GM12864 (cell line): ENCODE results near the gene DISC1.

Source experiments
- DNase-seq: peaks from one replicate; pipeline ENCODE4 v3.0.0-alpha.2; 2011; ENCODE audit warnings: low read depth
- H3K4me3 ChIP-seq: 2 replicates; pipeline ENCODE4 v1.5.1; 2011; ENCODE audit warnings: mild to moderate bottlenecking, low read depth, low read length, control low read depth
- TF ChIP-seq, protein P1 (sequence below): IDR thresholded peaks from 2 replicates; pipeline ENCODE4 v1.5.1; 2011; ENCODE audit warnings: low read depth, mild to moderate bottlenecking, moderate library complexity, low read length, control low read depth, inconsistent platforms; ENCODE audit errors: missing control alignments

Gene DISC1

DNA sequence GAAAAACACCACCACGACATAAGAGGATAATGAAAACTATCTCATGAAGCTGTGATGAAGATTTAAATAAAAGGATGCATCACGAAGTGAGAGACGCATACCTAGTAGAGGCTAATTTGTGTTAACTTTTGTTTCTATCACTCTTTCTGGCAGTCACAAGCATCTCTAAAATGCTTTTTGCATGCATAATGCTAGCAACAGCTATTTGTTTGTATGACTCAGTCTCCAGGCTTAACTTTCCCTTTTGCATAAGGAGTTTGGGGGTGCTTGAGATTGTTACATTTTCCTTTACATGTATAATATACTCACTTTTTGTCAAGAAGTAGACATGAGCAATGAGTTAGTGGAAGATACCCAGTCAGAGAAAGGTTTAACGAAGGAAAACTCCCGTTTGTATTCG, 385.4 kb downstream of the DISC1 start:
- no peak for DNase-seq
- TF ChIP-seq, protein P1, sequence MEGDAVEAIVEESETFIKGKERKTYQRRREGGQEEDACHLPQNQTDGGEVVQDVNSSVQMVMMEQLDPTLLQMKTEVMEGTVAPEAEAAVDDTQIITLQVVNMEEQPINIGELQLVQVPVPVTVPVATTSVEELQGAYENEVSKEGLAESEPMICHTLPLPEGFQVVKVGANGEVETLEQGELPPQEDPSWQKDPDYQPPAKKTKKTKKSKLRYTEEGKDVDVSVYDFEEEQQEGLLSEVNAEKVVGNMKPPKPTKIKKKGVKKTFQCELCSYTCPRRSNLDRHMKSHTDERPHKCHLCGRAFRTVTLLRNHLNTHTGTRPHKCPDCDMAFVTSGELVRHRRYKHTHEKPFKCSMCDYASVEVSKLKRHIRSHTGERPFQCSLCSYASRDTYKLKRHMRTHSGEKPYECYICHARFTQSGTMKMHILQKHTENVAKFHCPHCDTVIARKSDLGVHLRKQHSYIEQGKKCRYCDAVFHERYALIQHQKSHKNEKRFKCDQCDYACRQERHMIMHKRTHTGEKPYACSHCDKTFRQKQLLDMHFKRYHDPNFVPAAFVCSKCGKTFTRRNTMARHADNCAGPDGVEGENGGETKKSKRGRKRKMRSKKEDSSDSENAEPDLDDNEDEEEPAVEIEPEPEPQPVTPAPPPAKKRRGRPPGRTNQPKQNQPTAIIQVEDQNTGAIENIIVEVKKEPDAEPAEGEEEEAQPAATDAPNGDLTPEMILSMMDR = no peak
- H3K4me3 ChIP-seq = no peak overlapping the region

DNA sequence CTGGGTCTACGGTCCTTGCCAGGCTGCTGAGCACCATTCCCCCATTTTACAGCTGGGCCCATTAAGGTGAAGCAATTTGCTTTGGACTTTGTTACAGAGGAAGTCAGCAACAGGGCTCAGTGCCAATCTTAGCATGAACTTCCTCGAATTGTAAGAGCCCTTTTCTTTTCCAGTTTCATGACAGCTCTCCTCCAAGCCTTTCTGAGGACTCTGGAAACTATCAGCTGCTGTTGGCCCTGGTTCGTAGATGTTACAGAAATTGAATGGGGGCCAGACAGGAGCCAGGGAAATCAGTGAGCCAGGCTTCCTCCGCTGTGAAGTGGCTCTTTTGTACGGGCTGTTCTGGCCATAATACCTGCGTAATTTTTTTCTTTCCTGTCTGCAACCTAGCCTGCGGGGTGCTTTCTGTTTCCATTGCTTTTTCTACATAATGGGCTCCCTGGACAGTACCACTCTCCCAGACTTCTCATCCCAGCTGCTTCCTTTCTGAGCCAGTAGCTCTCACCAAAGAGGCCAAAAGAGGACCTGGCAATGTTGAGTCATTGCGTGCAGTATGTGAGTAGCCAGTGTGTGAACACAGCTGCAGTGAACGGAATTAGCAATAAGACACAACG, 386.3 kb downstream of the DISC1 start:
- DNase-seq = no peak
- no peak overlapping the region for H3K4me3 ChIP-seq
- TF ChIP-seq, protein P1 = no peak

DNA sequence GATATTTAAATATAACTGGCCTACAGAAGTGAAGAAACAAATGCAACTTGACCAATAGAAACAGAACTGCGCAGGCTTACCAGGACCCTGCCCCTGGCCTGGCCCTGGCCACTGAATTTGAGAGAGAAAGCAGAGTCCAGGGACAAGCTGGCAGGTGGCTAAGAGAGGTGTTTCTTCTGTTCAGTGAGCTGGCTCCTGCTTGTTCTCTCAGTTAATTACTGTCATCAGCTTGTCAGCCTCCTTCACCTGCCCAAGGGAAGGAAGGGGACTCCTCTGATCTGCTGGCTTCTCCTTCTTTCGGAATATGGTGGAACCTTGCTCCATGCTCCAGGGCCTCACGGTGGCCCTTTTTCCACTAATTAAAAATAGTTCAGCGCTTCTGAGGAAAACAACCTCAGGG, 388.4 kb downstream of the DISC1 start:
- DNase-seq = no peak
- H3K4me3 ChIP-seq = no peak overlapping the region
- TF ChIP-seq, protein P1 = no peak

DNA sequence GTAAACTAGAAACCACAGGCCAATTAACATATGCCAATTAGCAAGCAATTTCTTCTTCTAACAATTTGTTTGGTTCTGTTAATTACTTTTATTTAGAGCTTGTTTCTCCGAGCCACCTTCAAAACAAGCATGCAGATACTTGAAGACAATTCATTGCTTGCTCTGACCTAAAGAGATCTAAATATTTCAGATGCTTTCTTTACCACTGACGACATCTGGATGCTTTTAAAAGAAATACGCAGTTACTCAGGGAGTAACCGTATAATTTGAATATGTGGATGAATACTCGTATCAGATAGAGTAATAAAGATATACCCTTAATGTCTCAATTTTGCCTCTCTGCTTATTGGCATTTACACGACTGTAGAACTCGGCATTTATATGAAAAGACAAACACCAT, 390.0 kb downstream of the DISC1 start:
- no peak for DNase-seq
- H3K4me3 ChIP-seq = no peak overlapping the region
- TF ChIP-seq, protein P1 = no peak

DNA sequence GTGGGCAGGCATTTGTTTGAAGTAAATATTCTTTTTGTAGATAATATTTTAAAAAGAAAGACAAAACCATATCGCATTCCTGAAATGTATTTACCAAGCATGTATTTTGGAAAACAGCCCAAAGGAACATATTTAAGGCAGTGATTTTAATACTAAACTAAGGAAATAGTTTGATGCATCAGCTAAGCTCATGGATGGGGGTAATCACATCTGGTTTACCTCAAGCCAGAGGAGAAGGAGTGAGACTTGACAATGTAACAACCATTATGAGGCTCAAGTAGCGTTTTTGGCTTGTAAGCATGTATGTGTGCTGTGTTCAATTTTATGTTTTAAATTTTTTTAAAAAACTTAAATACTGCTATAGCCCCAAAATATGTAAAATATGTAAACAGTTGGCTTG, 390.5 kb downstream of the DISC1 start:
- TF ChIP-seq, protein P1 = no peak
- DNase-seq = no peak
- H3K4me3 ChIP-seq = no peak overlapping the region

DNA sequence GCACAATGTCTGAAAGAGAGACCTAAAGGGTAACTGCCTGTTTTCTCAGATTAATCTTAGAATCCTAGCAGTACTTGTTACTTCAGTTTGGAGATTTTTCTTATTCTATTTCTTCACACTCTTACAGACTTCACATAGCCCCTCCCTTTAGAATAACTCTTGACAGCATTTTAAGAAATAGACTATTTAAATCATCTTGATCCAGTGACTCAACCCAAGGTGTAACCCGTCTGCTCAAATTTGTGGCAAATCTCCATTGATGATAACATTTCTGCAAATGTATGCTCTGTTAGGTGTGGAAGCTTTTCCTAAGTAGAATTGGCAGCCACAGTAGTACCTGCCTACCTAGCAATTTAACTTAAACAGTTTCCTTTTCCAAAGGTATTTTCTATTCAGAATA, 391.2 kb downstream of the DISC1 start:
- no peak for DNase-seq

More for the DNA sequence above, 391.2 kb downstream of the DISC1 start:
- TF ChIP-seq, protein P1 = no peak
- H3K4me3 ChIP-seq = no peak overlapping the region
